Epithelial cell of umbilical artery (primary cell): ENCODE data around the gene OTP. TPM values are rescaled to one million over a fixed set of nuclear protein-coding genes. Genes with fewer than 3 reads are reported as not detected.

ENCODE experiments used
- total RNA-seq: library from RNA; depleted of rRNA; stranded (reverse); fragments of >200 nt; gene quantifications from 2 replicates; pipeline ENCODE4 v1.2.3, GENCODE V29; 2014

Gene OTP
- total RNA-seq = not detected in 2 replicates

DNA sequence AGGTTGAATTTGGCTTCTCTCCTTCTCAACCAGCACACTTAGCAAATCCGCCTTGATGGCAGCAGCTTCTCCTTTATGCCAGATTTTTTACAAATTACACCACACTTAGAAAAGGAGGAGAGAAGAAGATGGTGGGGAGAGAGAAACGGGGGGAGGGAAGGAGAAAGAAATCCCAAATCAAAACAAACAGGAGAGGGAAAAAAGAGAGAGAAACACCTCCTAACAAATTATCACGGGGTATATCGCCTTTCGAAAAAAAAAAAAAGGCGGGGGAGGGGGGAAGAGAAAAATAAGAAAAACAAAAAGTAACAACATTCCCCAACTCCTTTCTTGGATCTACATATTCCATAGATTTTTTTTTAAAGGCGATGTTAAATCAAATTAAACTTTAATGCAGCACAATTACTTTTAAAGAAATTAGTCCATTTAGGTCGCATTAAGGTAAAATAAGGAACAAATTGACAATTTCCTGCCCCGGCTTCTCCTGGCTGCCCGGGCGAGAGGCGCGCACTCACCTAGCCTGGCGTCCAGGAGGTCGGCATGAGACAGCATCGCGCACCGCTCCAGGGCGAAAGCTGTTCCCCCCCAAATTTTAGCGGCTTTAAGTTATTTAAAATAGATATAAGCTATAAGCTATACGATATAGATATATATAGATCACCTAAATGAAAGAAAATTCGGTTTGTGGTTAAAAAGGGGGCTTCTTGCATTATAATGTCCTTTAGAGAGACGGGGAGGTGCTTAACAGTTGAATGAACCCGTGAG is at the start of gene OTP:
OTP (minus strand) TSS at position 716 of the 765 bp plus-strand sequence; CDS start at position 552, 164 bp downstream.

Other genes with a start within 250 kb of the OTP start
- 97.8 and 104 TPM in 2 replicates for gene WDR41, start 146.4 kb downstream of the OTP start, total RNA-seq
- gene TBCA, start 137.6 kb upstream of the OTP start, total RNA-seq = 115 TPM in 2 replicates